Left lung (tissue), 10 donors: ENCODE data around the gene CUEDC1. TPM values are rescaled to one million over a fixed set of nuclear protein-coding genes. Genes with fewer than 3 reads are reported as not detected.

Experiments
- ATAC-seq: fragments of 200-7000 bp; cut with Tn5 transposase; one replicate; pipeline ENCODE4 v1.9.1; 2020; ENCODE audit warnings: moderate library complexity
- DNase-seq, 4 donors: peaks; one replicate each; pipeline ENCODE4 v3.0.0-alpha.2; 2013 to 2020
- H3K27ac ChIP-seq, 2 donors: fragments of 200-600 bp; sonication (generic) in 1 of 2; one replicate each; pipeline versions ENCODE4 v1.5.0 to v1.8.0; 2020 to 2021
- H3K27me3 ChIP-seq, 2 donors: fragments of 200-600 bp; sonication (generic) in 1 of 2; one replicate each; pipeline versions ENCODE4 v1.5.0 to v1.8.0; 2020 to 2021
- H3K36me3 ChIP-seq, 2 donors: fragments of 200-600 bp; sonication (generic) in 1 of 2; one replicate each; pipeline versions ENCODE4 v1.5.0 to v1.8.0; 2020 to 2021
- H3K4me1 ChIP-seq, 2 donors: fragments of 200-600 bp; one replicate each; pipeline ENCODE4 v1.8.0; 2021
- H3K4me3 ChIP-seq, 2 donors: fragments of 200-600 bp; sonication (generic) in 1 of 2; one replicate each; pipeline versions ENCODE4 v1.5.0 to v1.8.0; 2020 to 2021; ENCODE audit warnings: mild to moderate bottlenecking in 1 of 2
- H3K9me3 ChIP-seq, 2 donors: fragments of 200-600 bp; sonication (generic) in 1 of 2; one replicate each; pipeline versions ENCODE4 v1.5.0 to v1.8.0; 2020 to 2021
- intact Hi-C, 2 donors: fragments of 100-400 bp; cut with DNase I; formaldehyde crosslinking; loops; one replicate each; pipeline versions ENCODE4 v1.11.2 to v1.14.2; 2022
- polyA plus RNA-seq, 6 donors: library from polyadenylated mRNA; unstranded; fragments of 120-200 nt; gene quantifications; one replicate each; pipeline ENCODE4 v1.2.1, GENCODE V29; 2013; ENCODE audit not compliant: insufficient read length in 6 of 6
- total RNA-seq, 2 donors: library from RNA; stranded (reverse); fragmentation: NEBNext Ultra II Directional; extraction: Animal tissue kit (Norgen Biotek cat#: 25700); gene quantifications; one replicate each; pipeline ENCODE4 v1.2.1, GENCODE V29; 2021
- TF ChIP-seq, protein P1 (sequence below), 2 donors: fragments of 200-600 bp; sonication (generic) in 1 of 2; IDR thresholded peaks; one replicate each; pipeline versions ENCODE4 v1.5.0 to v1.8.0; 2021; ENCODE audit warnings: antibody characterized with exemption in 2 of 2
- donor health status: DM: no; HTN: yes; CAD: no.
- donor health status: DM: no; HTN: no; CAD: no.

CUEDC1 gene
- total and polyA plus RNA-seq, 8 donors: 38.2 to 47.7 (median 42.6) TPM

- intact Hi-C loops: no loop called here
- Histone ChIP-seq H3K9me3 (no peaks in the 10 kb centered on the region), H3K4me3 (no peak overlapping the region), H3K4me1 (peaks cover 16 to 30% of the 10 kb centered on the region in 2 donors), H3K27ac (no peak overlapping the region), H3K27me3 (peaks cover 0 to 26% of the 10 kb centered on the region in 2 donors), H3K36me3 (no peaks in the 10 kb centered on the region)
- DNase-seq (no peak), ATAC-seq (no peak)
- TF ChIP-seq, protein P1, sequence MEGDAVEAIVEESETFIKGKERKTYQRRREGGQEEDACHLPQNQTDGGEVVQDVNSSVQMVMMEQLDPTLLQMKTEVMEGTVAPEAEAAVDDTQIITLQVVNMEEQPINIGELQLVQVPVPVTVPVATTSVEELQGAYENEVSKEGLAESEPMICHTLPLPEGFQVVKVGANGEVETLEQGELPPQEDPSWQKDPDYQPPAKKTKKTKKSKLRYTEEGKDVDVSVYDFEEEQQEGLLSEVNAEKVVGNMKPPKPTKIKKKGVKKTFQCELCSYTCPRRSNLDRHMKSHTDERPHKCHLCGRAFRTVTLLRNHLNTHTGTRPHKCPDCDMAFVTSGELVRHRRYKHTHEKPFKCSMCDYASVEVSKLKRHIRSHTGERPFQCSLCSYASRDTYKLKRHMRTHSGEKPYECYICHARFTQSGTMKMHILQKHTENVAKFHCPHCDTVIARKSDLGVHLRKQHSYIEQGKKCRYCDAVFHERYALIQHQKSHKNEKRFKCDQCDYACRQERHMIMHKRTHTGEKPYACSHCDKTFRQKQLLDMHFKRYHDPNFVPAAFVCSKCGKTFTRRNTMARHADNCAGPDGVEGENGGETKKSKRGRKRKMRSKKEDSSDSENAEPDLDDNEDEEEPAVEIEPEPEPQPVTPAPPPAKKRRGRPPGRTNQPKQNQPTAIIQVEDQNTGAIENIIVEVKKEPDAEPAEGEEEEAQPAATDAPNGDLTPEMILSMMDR (IDR thresholded peaks at IDR 0.05): no peak
These were observed 2.7 kb upstream of the CUEDC1 start for GRCh38 chr17:57957886-57958285.

GRCh38 chr17:57957120-57957850 lies 2.1 kb upstream of the CUEDC1 start:
- H3K27ac ChIP-seq: no peak overlapping the region
- no peaks in the 10 kb centered on the region for H3K9me3 ChIP-seq
- ATAC-seq: no peak
- H3K27me3 ChIP-seq: peaks cover 0 to 26% of the 10 kb centered on the region in 2 donors
- H3K4me1 ChIP-seq: peaks cover 16 to 36% of the 10 kb centered on the region in 2 donors
- H3K4me3 ChIP-seq: no peak overlapping the region
- H3K36me3 ChIP-seq: no peaks in the 10 kb centered on the region
- intact Hi-C loops: no loop called here
- DNase-seq: no peak
- TF ChIP-seq, protein P1 (IDR thresholded peaks at IDR 0.05): no peak

DNA sequence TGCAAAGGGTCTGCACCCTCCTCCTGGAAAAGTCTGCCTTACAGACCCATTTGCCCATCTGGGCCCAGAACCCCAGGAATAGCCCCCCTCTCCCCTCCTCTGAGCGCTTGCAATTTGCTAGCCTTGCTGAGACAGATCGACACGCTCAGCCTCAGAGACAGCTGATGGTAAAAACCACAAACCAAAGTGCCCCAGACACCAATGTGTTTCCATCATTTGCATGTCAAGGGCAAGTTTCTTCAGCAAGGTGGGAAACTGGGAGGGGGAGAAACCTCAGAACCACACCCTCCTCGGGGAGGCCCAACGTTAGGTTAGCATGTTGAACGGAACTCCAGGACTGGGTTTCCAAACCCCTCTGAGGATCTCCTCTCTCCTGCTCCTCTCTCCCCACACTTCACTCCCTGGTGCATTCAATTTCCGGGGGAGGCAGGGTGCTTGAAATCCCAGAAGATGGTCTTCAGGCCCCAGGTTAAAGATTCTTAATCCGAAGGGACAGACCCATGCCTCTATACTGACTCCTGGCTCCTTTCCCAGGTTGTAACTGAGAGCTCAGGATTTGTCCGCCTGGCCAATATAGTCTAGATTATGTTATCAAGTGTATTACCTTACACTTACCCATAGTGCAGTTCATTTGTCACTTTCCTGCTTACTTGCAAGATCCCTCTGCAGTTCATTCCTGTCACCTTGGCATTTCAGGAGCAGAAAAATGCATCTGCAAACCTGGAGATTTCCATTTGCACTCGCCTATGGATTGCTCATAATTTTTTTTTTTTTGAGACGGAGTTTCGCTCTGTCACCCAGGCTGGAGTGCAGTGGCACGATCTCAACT lies 1.3 kb upstream of the CUEDC1 start:
- intact Hi-C loops: no loop called here
- Histone ChIP-seq H3K4me3 (peak overlapping the region in 1 of 2 donors; percentile 46), H3K27me3 (peaks cover 0 to 26% of the 10 kb centered on the region in 2 donors), H3K4me1 (peaks cover 20 to 44% of the 10 kb centered on the region in 2 donors), H3K27ac (no peak overlapping the region), H3K9me3 (no peaks in the 10 kb centered on the region), H3K36me3 (no peaks in the 10 kb centered on the region)
- no peak for DNase-seq
- TF ChIP-seq, protein P1 (IDR thresholded peaks at IDR 0.05): no peak
- ATAC-seq: no peak

- Histone ChIP-seq H3K27ac (peak overlapping the region; percentile 90 to 91), H3K4me1 (peaks cover 36 to 63% of the 10 kb centered on the region in 2 donors), H3K36me3 (no peaks in the 10 kb centered on the region), H3K4me3 (peak overlapping the region; percentile 50 to 69), H3K9me3 (no peaks in the 10 kb centered on the region), H3K27me3 (peaks cover 0 to 26% of the 10 kb centered on the region in 2 donors)
- peak; percentile 46 to 88 (median 70) for DNase-seq
- intact Hi-C loops: no loop called here
- TF ChIP-seq, protein P1 (IDR thresholded peaks at IDR 0.05): no peak
- ATAC-seq: peak; percentile 57
These were observed 622 bp downstream of the CUEDC1 start for GRCh38 chr17:57954397-57955182.
